ENCODE data around the gene ATAD3B. TPM values are rescaled to one million over a fixed set of nuclear protein-coding genes. Genes with fewer than 3 reads are reported as not detected.

The ATAD3B gene
- polyA plus RNA-seq, 1 donor from 2014 or later = 57.2 TPM

- Histone ChIP-seq H3K36me3 (ENCODE audit: insufficient read depth, low read length) (no peaks in the 10 kb centered on the region), H2AFZ (ENCODE audit: low read depth, low read length) (no peak overlapping the region), H3K79me2 (replicated peaks; ENCODE audit: insufficient read depth, low read length) (no peaks in the 10 kb centered on the region), H3K4me2 (ENCODE audit: low read length) (no peak overlapping the region), H3K9me2 (ENCODE audit: insufficient read depth, low read length) (no peaks in the 10 kb centered on the region), H3K27me3 (ENCODE audit: insufficient read depth, low read depth, low read length) (peaks cover 12% of the 10 kb centered on the region), H3K9ac (ENCODE audit: low read length) (no peak overlapping the region), H3K27ac (ENCODE audit: low read length) (no peak overlapping the region), H3F3A (ENCODE audit: insufficient read depth, low read length, poor library complexity, severe bottlenecking) (no peaks in the 10 kb centered on the region), H3K9me3 (ENCODE audit: low read length) (no peaks in the 10 kb centered on the region), H4K20me1 (ENCODE audit: insufficient read depth) (no peaks in the 10 kb centered on the region), H3K4me3 (ENCODE audit: low read length) (peak overlapping the region; percentile 51)
- no peak for TF ChIP-seq RAD21 (conservative IDR thresholded peaks at IDR 0.05)
- no peak for TF ChIP-seq MXI1 (conservative IDR thresholded peaks at IDR 0.05; ENCODE audit: poor library complexity, severe bottlenecking)
- no peak for TF ChIP-seq REST (IDR thresholded peaks at IDR 0.05; ENCODE audit: borderline replicate concordance)
- no peak for TF ChIP-seq SMC3 (conservative IDR thresholded peaks at IDR 0.05; ENCODE audit: poor library complexity)
- TF ChIP-seq EZH2 (IDR thresholded peaks at IDR 0.05; ENCODE audit: borderline replicate concordance, insufficient read depth, low read length, poor library complexity, severe bottlenecking) = no peak
Observed at GRCh38 chr1:1435911-1436629, 35.5 kb upstream of the ATAD3B start.

- H3K9me2 ChIP-seq (ENCODE audit: insufficient read depth, low read length) = no peaks in the 10 kb centered on the region
- no peak overlapping the region for H2AFZ ChIP-seq (ENCODE audit: low read depth, low read length)
- no peak overlapping the region for H3K4me2 ChIP-seq (ENCODE audit: low read length)
- no peak overlapping the region for H3K4me3 ChIP-seq (ENCODE audit: low read length)
- peaks cover 12% of the 10 kb centered on the region for H3K27me3 ChIP-seq (ENCODE audit: insufficient read depth, low read depth, low read length)
- no peak overlapping the region for H3K27ac ChIP-seq (ENCODE audit: low read length)
- H4K20me1 ChIP-seq (ENCODE audit: insufficient read depth) = no peaks in the 10 kb centered on the region
- no peaks in the 10 kb centered on the region for H3K36me3 ChIP-seq (ENCODE audit: insufficient read depth, low read length)
- no peak overlapping the region for H3K9ac ChIP-seq (ENCODE audit: low read length)
- no peaks in the 10 kb centered on the region for H3F3A ChIP-seq (ENCODE audit: insufficient read depth, low read length, poor library complexity, severe bottlenecking)
- no peaks in the 10 kb centered on the region for H3K79me2 ChIP-seq (replicated peaks; ENCODE audit: insufficient read depth, low read length)
- H3K9me3 ChIP-seq (ENCODE audit: low read length) = no peaks in the 10 kb centered on the region
- no peak for TF ChIP-seq MXI1 (conservative IDR thresholded peaks at IDR 0.05; ENCODE audit: poor library complexity, severe bottlenecking)
- TF ChIP-seq TAF1 (IDR thresholded peaks at IDR 0.05; ENCODE audit: low read depth) = no peak
- TF ChIP-seq EZH2 (IDR thresholded peaks at IDR 0.05; ENCODE audit: borderline replicate concordance, insufficient read depth, low read length, poor library complexity, severe bottlenecking) = no peak
- TF ChIP-seq POLR2AphosphoS5 (IDR thresholded peaks at IDR 0.05) = no peak
- TF ChIP-seq RAD21 (conservative IDR thresholded peaks at IDR 0.05) = no peak
- no peak for TF ChIP-seq EP300 (conservative IDR thresholded peaks at IDR 0.05; ENCODE audit: poor library complexity, severe bottlenecking)
- no peak for TF ChIP-seq SMC3 (conservative IDR thresholded peaks at IDR 0.05; ENCODE audit: poor library complexity)
- TF ChIP-seq REST (IDR thresholded peaks at IDR 0.05; ENCODE audit: borderline replicate concordance) = no peak
- TF ChIP-seq CTCF (IDR thresholded peaks at IDR 0.05; ENCODE audit: poor library complexity, severe bottlenecking) = no peak
Observed at GRCh38 chr1:1436630-1437032, 34.9 kb upstream of the ATAD3B start.
